Caco-2 (cell line): ENCODE measurements around the gene CFAP221. TPM values are rescaled to one million over a fixed set of nuclear protein-coding genes. Genes with fewer than 3 reads are reported as not detected.

Source experiments
- BruUV-seq: library from RNA; stranded (reverse); fragments of 400-500 nt; replicated peaks from 2 replicates; lab custom pipeline; 2021; lab: Mats Ljungman, UMichigan
- CTCF ChIA-PET: fragments of 300-600 bp; sonication (Branson Sonifier 250); formaldehyde crosslinking; loops from one replicate; lab custom pipeline; 2022; ENCODE audit warnings: antibody characterized with exemption; lab: Charles Lee
- POLR2A ChIA-PET: fragments of 300-600 bp; sonication (Branson Sonifier 250); formaldehyde crosslinking; loops from one replicate; lab custom pipeline; 2022; ENCODE audit warnings: antibody characterized with exemption; lab: Charles Lee
- DNase-seq, 2 experiments: peaks; one replicate each; pipeline versions ENCODE4 v3.0.0 to v3.0.0-alpha.2; 2020 to 2022
- H3K27me3 ChIP-seq: replicated peaks from 2 replicates; pipeline ENCODE4 v1.6.0; 2011; ENCODE audit warnings: low read length; ENCODE audit not compliant: control insufficient read depth, insufficient read depth
- H3K36me3 ChIP-seq: 2 replicates; pipeline ENCODE4 v1.5.1; 2011; ENCODE audit warnings: low read length; ENCODE audit not compliant: control insufficient read depth, insufficient read depth
- H3K4me1 ChIP-seq: fragments of 250-450 bp; sonication (Bioruptor Pico); 2 replicates; pipeline ENCODE4 v1.5.1; 2020; ENCODE audit warnings: mild to moderate bottlenecking
- H3K4me3 ChIP-seq: 2 replicates; pipeline ENCODE4 v1.5.1; 2011; ENCODE audit warnings: low read depth, mild to moderate bottlenecking, control low read depth, low read length
- H3K9me3 ChIP-seq: fragments of 250-450 bp; sonication (Bioruptor Pico); 2 replicates; pipeline ENCODE4 v1.5.1; 2020; ENCODE audit warnings: mild to moderate bottlenecking, moderate library complexity
- H3K27ac Mint-ChIP-seq: one replicate; pipeline ENCODE4 v1.8.0; 2022; ENCODE audit warnings: mixed read lengths; ENCODE audit not compliant: unreplicated experiment
- H3K27me3 Mint-ChIP-seq: one replicate; pipeline ENCODE4 v1.8.0; 2022; ENCODE audit warnings: mixed read lengths; ENCODE audit not compliant: insufficient read depth, unreplicated experiment
- H3K36me3 Mint-ChIP-seq: one replicate; pipeline ENCODE4 v1.8.0; 2022; ENCODE audit warnings: mild to moderate bottlenecking, mixed read lengths; ENCODE audit not compliant: insufficient read depth, unreplicated experiment
- H3K4me1 Mint-ChIP-seq: one replicate; pipeline ENCODE4 v1.8.0; 2022; ENCODE audit warnings: low read depth, mixed read lengths; ENCODE audit not compliant: unreplicated experiment
- H3K4me3 Mint-ChIP-seq: one replicate; pipeline ENCODE4 v1.8.0; 2022; ENCODE audit warnings: mild to moderate bottlenecking, moderate library complexity, mixed read lengths; ENCODE audit not compliant: unreplicated experiment
- H3K9me3 Mint-ChIP-seq: one replicate; pipeline ENCODE4 v1.8.0; 2022; ENCODE audit warnings: mixed read lengths; ENCODE audit not compliant: unreplicated experiment
- intact Hi-C: fragments of 100-400 bp; cut with micrococcal nuclease; formaldehyde crosslinking; loops from one replicate; pipeline ENCODE4 v1.10.0; 2022; ENCODE audit not compliant: unreplicated experiment
- total RNA-seq: library from RNA; stranded (reverse); gene quantifications from 2 replicates; pipeline ENCODE4 v1.2.3, GENCODE V29; 2022
- TF ChIP-seq, protein P1 (sequence below), 2 experiments: fragments of 200-600 bp in 1 of 2; IDR thresholded peaks; 1 replicate in 1 of 2; 2 replicates in 1 of 2; pipeline versions ENCODE4 v1.5.1 to v1.8.0; 2011 to 2022; ENCODE audit warnings: antibody characterized with exemption in 1 of 2, control low read depth in 1 of 2, inconsistent platforms in 1 of 2, low read depth in 1 of 2, low read length in 1 of 2, mild to moderate bottlenecking in 1 of 2, moderate library complexity in 1 of 2; ENCODE audit not compliant: insufficient read depth in 1 of 2, severe bottlenecking in 1 of 2, unreplicated experiment in 1 of 2

CFAP221 gene
- total RNA-seq, 1 experiment from 2014 or later: not detected

DNA sequence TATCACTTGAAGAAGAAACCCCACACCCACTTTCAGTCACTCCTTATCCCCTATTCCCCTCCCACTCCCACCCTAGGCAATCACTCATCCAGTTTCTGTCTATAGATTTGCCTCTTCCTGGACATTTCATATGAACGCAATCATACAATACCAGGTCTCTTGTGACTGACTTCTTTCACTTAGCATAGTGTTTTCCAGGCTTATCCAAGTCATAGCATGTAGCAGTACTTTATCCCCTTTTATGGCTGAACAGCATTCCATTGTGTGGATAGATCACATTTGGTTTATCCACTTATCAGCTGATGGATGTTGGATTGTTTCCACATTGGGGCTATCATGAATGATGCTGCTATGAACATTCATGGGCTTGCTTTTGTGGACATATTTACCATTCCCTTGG is 6.6 kb downstream of the CFAP221 start:
- Histone ChIP-seq H3K9me3 (no peaks in the 10 kb centered on the region), H3K4me3 (no peak overlapping the region), H3K27me3 (no peaks in the 10 kb centered on the region), H3K4me1 (peaks cover 48% of the 10 kb centered on the region), H3K36me3 (no peaks in the 10 kb centered on the region)
- CTCF ChIA-PET: interaction anchor here (0.6 kb wide), 1 partner anchor 691 kb away, joined by 6 read pairs; no protein-coding TSS in a partner anchor
- POLR2A ChIA-PET: no interaction called here
- Mint-ChIP-seq H3K9me3 (no peaks in the 10 kb centered on the region), H3K4me1 (peaks cover 32% of the 10 kb centered on the region), H3K4me3 (no peak overlapping the region), H3K27me3 (no peaks in the 10 kb centered on the region), H3K36me3 (no peaks in the 10 kb centered on the region), H3K27ac (no peak overlapping the region)
- TF ChIP-seq, protein P1, sequence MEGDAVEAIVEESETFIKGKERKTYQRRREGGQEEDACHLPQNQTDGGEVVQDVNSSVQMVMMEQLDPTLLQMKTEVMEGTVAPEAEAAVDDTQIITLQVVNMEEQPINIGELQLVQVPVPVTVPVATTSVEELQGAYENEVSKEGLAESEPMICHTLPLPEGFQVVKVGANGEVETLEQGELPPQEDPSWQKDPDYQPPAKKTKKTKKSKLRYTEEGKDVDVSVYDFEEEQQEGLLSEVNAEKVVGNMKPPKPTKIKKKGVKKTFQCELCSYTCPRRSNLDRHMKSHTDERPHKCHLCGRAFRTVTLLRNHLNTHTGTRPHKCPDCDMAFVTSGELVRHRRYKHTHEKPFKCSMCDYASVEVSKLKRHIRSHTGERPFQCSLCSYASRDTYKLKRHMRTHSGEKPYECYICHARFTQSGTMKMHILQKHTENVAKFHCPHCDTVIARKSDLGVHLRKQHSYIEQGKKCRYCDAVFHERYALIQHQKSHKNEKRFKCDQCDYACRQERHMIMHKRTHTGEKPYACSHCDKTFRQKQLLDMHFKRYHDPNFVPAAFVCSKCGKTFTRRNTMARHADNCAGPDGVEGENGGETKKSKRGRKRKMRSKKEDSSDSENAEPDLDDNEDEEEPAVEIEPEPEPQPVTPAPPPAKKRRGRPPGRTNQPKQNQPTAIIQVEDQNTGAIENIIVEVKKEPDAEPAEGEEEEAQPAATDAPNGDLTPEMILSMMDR (IDR thresholded peaks at IDR 0.05; ENCODE audit: insufficient read depth in 1 of 2, low read depth in 1 of 2, low read length in 1 of 2, severe bottlenecking in 1 of 2, unreplicated experiment in 1 of 2): no peak
- intact Hi-C loops: no loop called here
- BruUV-seq: no TSS peak
- no peak for DNase-seq

DNA sequence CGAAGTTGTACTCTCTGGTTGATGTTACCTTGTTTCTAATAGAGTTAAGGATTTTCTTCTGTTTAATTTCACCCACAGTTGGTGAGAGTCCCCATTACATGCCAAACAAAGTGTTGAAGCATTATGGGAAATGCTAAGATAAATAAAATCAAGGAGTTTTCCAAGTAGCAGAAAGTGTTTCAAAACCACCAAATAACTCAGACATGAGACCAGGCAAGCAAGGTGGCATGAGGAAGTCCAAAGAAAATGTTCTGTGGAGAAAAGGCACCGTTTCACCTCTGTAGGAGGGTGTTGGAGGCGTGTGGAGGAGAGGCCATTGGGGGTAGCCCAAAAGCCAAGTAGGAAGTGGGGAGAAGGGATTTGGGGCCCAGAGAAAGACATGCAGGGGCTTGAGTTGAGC is 8.7 kb downstream of the CFAP221 start:
- intact Hi-C loops: no loop called here
- no peak overlapping the region for H3K4me3 ChIP-seq
- H3K36me3 ChIP-seq: no peaks in the 10 kb centered on the region
- Mint-ChIP-seq H3K36me3 (no peaks in the 10 kb centered on the region), H3K9me3 (no peaks in the 10 kb centered on the region), H3K4me1 (peaks cover 21% of the 10 kb centered on the region), H3K27ac (no peak overlapping the region), H3K4me3 (no peak overlapping the region), H3K27me3 (no peaks in the 10 kb centered on the region)
- ChIA-PET CTCF (no interaction called here), POLR2A (no interaction called here)
- H3K27me3 ChIP-seq: no peaks in the 10 kb centered on the region
- peaks cover 31% of the 10 kb centered on the region for H3K4me1 ChIP-seq
- TF ChIP-seq, protein P1 (IDR thresholded peaks at IDR 0.05; ENCODE audit: insufficient read depth in 1 of 2, low read depth in 1 of 2, low read length in 1 of 2, severe bottlenecking in 1 of 2, unreplicated experiment in 1 of 2): no peak
- H3K9me3 ChIP-seq: no peaks in the 10 kb centered on the region
- no peak for DNase-seq
- no TSS peak for BruUV-seq

DNA sequence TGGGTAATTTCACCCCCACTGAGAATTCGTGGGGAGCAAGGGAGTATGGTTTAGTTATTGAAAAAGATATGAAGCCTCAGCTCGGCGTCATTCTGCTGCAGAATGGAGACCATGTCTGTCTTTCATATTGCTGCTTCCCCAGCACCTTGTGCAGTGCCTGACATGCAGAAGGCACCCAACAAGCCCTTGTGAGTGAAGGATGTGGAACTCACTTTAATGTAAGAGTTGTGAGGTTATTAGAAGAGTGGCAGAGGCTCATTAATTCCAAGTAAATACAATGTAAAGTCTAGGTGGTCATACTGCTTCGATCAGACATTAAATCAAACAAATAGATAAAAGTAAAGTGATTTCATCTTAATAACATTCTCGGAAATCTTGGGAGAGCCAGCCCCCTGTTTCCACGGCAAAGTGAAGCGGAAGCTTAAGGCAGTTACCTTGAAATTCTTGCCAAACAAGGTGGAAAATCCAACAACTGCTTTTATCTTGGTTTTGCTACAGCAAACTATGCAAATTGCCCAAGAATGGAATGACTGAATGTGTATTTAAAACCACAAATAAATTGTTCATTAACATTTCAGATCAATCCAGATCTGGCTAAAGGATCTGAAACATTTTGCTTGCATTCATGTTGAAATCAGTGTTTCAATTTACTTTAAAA is 9.6 kb downstream of the CFAP221 start:
- no peaks in the 10 kb centered on the region for H3K9me3 Mint-ChIP-seq
- H3K36me3 Mint-ChIP-seq: no peaks in the 10 kb centered on the region
- Histone ChIP-seq H3K4me3 (no peak overlapping the region), H3K9me3 (no peaks in the 10 kb centered on the region), H3K27me3 (no peaks in the 10 kb centered on the region), H3K36me3 (no peaks in the 10 kb centered on the region), H3K4me1 (peaks cover 22% of the 10 kb centered on the region)
- no TSS peak for BruUV-seq
- no peak overlapping the region for H3K4me3 Mint-ChIP-seq
- H3K27me3 Mint-ChIP-seq: no peaks in the 10 kb centered on the region
- H3K4me1 Mint-ChIP-seq: peaks cover 15% of the 10 kb centered on the region
- POLR2A ChIA-PET: no interaction called here
- no peak overlapping the region for H3K27ac Mint-ChIP-seq
- CTCF ChIA-PET: no interaction called here
- intact Hi-C loops: no loop called here
- TF ChIP-seq, protein P1 (IDR thresholded peaks at IDR 0.05; ENCODE audit: insufficient read depth in 1 of 2, low read depth in 1 of 2, low read length in 1 of 2, severe bottlenecking in 1 of 2, unreplicated experiment in 1 of 2): no peak
- DNase-seq: no peak
